GM21717 (cell line): ENCODE results near the gene FAM53B.

Source experiments
- ATAC-seq: cut with Tn5 transposase; IDR thresholded peaks from one replicate; pipeline ENCODE4 v1.9.1; 2021; ENCODE audit warnings: mild to moderate bottlenecking, moderate library complexity; ENCODE audit not compliant: unreplicated experiment

The FAM53B gene

GRCh38 chr10:124603376-124604213, 140.6 kb downstream of the FAM53B start:
- no peak for ATAC-seq

GRCh38 chr10:124602646-124603365, 141.4 kb downstream of the FAM53B start:
- ATAC-seq, result no peak

- ATAC-seq, result no peak
Measured at GRCh38 chr10:124602121-124602561, 142.0 kb downstream of the FAM53B start.

- peak; percentile 45 for ATAC-seq
Measured at GRCh38 chr10:124601431-124602120, 142.6 kb downstream of the FAM53B start.

- no peak for ATAC-seq
Measured at GRCh38 chr10:124601016-124601415, 143.2 kb downstream of the FAM53B start.

- ATAC-seq, result no peak
Measured at GRCh38 chr10:124600051-124600880, 143.9 kb downstream of the FAM53B start.

- no peak for ATAC-seq
Measured at GRCh38 chr10:124599588-124600050, 144.6 kb downstream of the FAM53B start.

GRCh38 chr10:124598773-124599587, 145.2 kb downstream of the FAM53B start:
- no peak for ATAC-seq

GRCh38 chr10:124598196-124598595, 146.0 kb downstream of the FAM53B start:
- ATAC-seq, result no peak

- ATAC-seq, result no peak
Measured at GRCh38 chr10:124597846-124598165, 146.4 kb downstream of the FAM53B start.

GRCh38 chr10:124596962-124597845, 147.0 kb downstream of the FAM53B start:
- ATAC-seq, result no peak

GRCh38 chr10:124596116-124596785, 147.9 kb downstream of the FAM53B start:
- ATAC-seq, result no peak

- ATAC-seq, result no peak
Measured at GRCh38 chr10:124595143-124595883, 148.9 kb downstream of the FAM53B start.

- no peak for ATAC-seq
Measured at GRCh38 chr10:124594240-124594639, 149.9 kb downstream of the FAM53B start.

- no peak for ATAC-seq
Measured at GRCh38 chr10:124593431-124593985, 150.7 kb downstream of the FAM53B start.

GRCh38 chr10:124592736-124593430, 151.3 kb downstream of the FAM53B start:
- no peak for ATAC-seq

- ATAC-seq, result no peak
Measured at GRCh38 chr10:124592101-124592500, 152.1 kb downstream of the FAM53B start.
